Measurements from ENCODE around the gene BTBD2.

GRCh38 chr19:2062770-2063169, 47.3 kb upstream of the BTBD2 start:
- TF ChIP-seq CTCF (conservative IDR thresholded peaks at IDR 0.05) (no peak), EZH2 (IDR thresholded peaks at IDR 0.05; ENCODE audit: low read depth) (no peak)
